ENCODE data around the gene CCT3. TPM values are rescaled to one million over a fixed set of nuclear protein-coding genes. Genes with fewer than 3 reads are reported as not detected.
"Not testable (repeated sequence)": the region's sequence is repeated elsewhere in the genome, so short reads cannot be mapped to it uniquely, and the experiment has no call there.

Gene CCT3
- total RNA-seq, 1 donor = 119 TPM

DNA sequence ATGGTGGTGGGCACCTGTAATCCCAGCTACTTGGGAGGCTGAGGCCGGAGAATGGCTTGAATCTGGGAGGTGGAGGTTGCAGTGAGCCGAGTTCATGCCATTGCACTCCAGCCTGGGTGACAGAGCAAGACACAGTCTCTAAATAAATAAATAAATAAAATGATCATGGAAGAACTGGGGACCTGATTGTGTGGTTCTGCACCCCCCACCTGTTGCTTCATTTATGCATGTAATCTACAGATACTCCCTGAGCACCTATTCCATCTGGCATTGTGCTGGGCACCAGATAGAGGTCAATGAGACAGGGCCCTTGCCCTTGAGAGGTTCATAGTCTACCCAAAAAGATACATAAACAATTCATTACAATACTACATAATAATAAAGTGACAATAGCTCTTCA is 19.9 kb upstream of the CCT3 start:
- Histone ChIP-seq H3K4me3 (ENCODE audit: low read length) (no peak overlapping the region), H3K9me3 (ENCODE audit: low read depth, low read length) (no peaks in the 10 kb centered on the region), H3K27me3 (ENCODE audit: insufficient read depth, low read length) (peaks cover 4% of the 10 kb centered on the region), H3K4me1 (ENCODE audit: insufficient read depth, low read length) (peaks cover 6% of the 10 kb centered on the region)

DNA sequence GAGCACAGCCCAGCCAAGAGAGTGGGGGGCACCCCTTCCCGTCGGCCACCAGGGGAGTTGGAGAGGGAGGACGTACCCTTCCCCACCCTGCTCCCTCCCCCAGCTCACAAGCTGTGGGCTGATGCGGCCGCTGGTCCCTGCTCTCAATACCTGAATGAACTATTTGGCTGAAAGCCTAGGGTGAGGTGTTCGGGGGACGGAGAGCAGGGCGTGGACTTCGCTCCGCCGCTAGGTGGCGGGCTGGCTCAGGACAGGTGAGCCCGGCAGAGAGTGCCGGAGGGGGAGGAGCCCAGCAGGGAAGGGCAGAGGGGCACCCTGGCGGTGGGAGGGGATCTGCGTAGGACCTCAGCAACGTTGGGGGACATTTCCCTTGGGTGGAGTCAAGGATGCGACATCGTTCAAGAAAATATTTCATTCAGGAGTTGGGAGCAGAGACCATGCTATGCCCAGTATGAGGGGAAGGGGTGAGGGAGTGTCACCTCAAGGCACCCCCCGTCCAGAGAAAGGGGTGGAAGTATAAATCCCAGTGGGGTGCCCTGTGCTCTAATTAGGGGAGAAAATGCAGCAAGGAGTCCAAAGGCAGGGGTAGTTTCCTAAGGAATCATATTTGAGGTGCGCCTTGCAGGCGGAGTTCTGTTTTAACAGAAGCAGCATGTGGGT is 18.9 kb upstream of the CCT3 start:
- Histone ChIP-seq H3K4me3 (ENCODE audit: low read length) (no peak overlapping the region), H3K27me3 (ENCODE audit: insufficient read depth, low read length) (peaks cover 4% of the 10 kb centered on the region), H3K9me3 (ENCODE audit: low read depth, low read length) (no peaks in the 10 kb centered on the region), H3K4me1 (ENCODE audit: insufficient read depth, low read length) (peaks cover 6% of the 10 kb centered on the region)

DNA sequence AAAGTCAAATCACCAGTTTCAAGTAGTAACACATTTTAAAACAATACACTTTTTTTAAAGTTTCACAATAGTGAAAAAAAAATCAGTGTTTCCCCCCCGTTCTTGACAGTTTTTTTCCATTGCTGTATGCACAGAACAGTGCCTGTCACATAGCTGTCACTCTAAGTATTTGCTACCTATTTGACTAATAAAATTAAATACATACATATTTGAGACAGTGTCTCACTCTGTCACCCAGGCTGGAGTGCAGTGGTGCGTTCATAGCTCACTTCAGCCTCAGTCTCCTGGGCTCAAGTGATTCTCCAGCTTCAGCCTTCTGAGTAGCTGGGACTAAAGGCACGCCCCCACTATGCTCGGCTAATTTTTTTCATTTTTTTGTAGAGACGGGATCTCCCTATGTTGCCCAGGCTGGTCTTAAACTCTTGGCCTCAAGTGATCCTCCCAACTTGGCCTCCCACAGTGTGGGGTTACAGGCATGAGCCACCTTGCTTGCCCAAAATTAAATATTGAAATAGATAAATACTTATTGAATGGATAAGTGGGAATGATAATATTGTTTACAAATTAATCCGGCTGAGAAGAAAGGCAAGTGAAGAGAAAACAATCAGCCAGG is 18.3 kb upstream of the CCT3 start:
- H3K4me1 ChIP-seq (ENCODE audit: insufficient read depth, low read length) = peaks cover 6% of the 10 kb centered on the region
- H3K4me3 ChIP-seq (ENCODE audit: low read length) = no peak overlapping the region
- H3K27me3 ChIP-seq (ENCODE audit: insufficient read depth, low read length) = peaks cover 4% of the 10 kb centered on the region

DNA sequence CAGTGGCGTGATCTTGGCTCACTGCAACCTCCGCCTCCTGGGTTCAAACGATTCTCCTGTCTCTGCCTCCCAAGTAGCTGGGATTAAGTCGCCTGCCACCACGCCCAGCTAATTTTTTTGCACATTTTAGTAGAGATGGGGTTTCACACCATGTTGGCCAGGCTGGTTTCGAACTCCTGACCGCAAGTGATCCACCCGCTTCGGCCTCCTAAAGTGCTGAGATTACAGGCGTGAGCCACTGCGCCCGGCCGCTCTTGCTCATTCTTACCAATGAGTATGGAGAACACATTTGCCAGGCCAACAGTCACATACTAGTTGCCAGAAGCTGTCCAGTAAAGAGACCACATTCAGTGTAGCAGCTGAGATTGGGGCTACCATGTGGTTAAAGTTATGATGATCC is 14.4 kb upstream of the CCT3 start:
- H3K4me3 ChIP-seq (ENCODE audit: low read length); H3K4me1 ChIP-seq (ENCODE audit: insufficient read depth, low read length); H3K9me3 ChIP-seq (ENCODE audit: low read depth, low read length); H3K27me3 ChIP-seq (ENCODE audit: insufficient read depth, low read length): not testable (repeated sequence)

More for the DNA sequence above, 18.3 kb upstream of the CCT3 start:
- H3K9me3 ChIP-seq (ENCODE audit: low read depth, low read length) = no peaks in the 10 kb centered on the region

DNA sequence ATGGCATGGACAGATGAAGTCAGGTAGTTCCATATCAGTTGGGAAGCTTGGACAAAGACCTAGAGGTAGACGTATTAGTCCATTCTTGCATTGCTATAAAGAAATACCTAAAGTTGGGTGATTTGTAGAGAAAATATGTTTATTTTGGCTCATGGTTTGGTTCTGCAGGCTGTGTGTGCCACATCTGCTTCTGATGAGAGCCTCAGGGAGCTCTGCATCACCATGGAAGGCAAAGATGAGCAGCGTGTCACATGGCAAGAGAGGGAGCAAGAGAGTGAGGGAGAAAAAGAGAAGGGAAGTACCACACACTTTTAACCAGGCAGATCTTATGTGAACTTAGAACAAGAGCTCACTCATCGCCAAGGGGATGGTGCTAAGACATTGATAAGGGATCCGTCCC is 9.2 kb upstream of the CCT3 start:
- Histone ChIP-seq H3K4me3 (ENCODE audit: low read length) (no peak overlapping the region), H3K9me3 (ENCODE audit: low read depth, low read length) (no peaks in the 10 kb centered on the region), H3K27me3 (ENCODE audit: insufficient read depth, low read length) (peaks cover 3% of the 10 kb centered on the region), H3K4me1 (ENCODE audit: insufficient read depth, low read length) (no peaks in the 10 kb centered on the region)

DNA sequence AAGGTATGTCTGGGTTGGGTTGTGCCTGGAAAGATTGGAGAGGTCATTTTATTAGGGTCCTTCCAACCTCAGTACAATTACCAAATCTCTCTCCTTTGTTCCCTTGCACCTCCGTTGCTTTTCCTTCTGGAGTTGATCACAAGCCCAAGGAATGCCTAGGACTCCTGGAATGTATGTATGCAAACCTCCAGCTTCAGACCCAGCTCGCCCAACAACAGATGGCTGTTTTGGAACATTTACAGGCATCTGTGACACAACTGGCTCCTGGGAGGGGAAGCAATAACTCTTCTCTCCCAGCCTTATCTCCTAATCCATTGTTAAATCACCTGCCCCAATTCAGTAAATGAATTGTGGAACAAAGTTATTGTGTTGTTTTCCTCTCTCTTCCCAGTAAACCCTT is 8.5 kb upstream of the CCT3 start:
- H3K4me3 ChIP-seq (ENCODE audit: low read length) = no peak overlapping the region
- H3K4me1 ChIP-seq (ENCODE audit: insufficient read depth, low read length) = no peaks in the 10 kb centered on the region
- peaks cover 3% of the 10 kb centered on the region for H3K27me3 ChIP-seq (ENCODE audit: insufficient read depth, low read length)
- no peaks in the 10 kb centered on the region for H3K9me3 ChIP-seq (ENCODE audit: low read depth, low read length)

DNA sequence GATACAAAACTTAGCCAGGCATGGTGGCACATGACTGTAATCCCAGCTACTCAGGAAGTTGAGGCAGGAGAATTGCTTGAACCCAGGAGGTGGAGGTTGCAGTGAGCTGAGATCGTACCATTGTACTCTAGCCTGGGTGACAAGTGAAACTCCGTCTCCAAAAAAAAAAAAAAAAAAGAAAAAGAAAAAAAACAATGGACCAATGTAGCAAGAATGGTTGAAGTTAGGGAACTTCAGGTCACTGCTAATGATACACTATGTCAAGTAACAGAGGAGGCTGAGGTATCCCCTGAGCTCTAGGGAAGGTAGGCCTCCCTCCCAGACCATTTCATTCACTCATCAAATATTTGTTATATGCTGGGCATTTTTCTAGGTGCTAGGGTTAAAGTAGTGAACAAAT is 7.9 kb upstream of the CCT3 start:
- H3K4me1 ChIP-seq (ENCODE audit: insufficient read depth, low read length); H3K27me3 ChIP-seq (ENCODE audit: insufficient read depth, low read length); H3K9me3 ChIP-seq (ENCODE audit: low read depth, low read length); H3K4me3 ChIP-seq (ENCODE audit: low read length): not testable (repeated sequence)

DNA sequence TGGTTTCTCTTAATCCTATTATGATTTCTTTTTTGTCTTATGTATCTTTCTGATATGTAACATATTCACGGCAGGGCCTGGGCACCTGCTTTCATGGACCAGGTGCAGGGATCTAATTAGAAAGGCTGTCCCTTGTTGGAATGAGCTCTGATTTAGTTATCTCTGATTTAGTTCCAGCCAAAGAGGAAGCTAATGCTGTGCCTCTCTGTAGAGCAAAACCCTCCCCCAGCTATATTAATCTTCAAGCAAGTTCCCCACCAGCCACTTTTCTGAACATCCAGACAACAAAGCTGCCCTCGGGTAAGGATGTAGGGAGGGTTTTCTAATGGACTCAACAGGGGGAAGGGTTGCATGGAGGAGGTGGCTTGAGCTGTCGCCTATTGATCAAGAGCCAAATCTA is 6.3 kb upstream of the CCT3 start:
- H3K9me3 ChIP-seq (ENCODE audit: low read depth, low read length) = no peaks in the 10 kb centered on the region
- H3K4me3 ChIP-seq (ENCODE audit: low read length) = no peak overlapping the region
- no peaks in the 10 kb centered on the region for H3K4me1 ChIP-seq (ENCODE audit: insufficient read depth, low read length)
- no peaks in the 10 kb centered on the region for H3K27me3 ChIP-seq (ENCODE audit: insufficient read depth, low read length)

DNA sequence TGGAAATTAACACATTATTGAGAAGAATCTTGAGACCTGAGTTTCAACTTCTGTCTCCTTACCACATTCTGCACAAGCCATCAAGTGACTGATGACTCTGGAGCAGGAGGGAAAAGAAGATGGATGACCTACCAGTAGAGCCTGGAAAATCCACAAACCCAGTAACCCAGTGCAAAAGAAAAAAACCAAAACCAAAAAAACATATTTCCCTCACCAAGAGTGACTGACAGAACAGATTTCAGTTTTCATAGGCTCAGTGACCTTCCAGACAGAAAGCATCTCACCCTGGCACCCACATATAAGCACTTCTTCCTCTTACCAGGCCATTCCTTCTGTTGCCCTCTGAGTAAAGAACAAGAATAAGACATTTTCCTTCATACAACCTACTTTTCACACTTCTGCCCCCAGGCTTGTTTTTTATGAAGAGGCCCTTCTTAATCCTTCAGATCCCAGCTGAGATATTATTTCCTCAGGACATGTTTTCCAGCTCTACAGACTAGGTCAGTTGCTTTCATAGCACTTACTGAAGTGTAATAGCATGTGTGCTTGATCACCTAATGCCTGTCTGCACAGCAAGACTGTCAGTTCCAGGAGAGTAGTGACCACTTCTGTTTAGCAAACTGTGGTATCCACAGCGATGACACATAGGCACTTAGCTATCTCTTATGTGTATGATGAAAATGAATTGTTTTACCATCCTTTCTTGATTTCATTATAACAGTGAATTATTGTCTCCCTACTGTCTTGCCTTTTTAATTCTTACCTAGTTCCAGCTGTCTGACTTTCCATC is 4.3 kb upstream of the CCT3 start:
- Histone ChIP-seq H3K4me3 (ENCODE audit: low read length) (no peak overlapping the region), H3K27me3 (ENCODE audit: insufficient read depth, low read length) (no peaks in the 10 kb centered on the region), H3K4me1 (ENCODE audit: insufficient read depth, low read length) (peaks cover 4% of the 10 kb centered on the region), H3K9me3 (ENCODE audit: low read depth, low read length) (no peaks in the 10 kb centered on the region)

DNA sequence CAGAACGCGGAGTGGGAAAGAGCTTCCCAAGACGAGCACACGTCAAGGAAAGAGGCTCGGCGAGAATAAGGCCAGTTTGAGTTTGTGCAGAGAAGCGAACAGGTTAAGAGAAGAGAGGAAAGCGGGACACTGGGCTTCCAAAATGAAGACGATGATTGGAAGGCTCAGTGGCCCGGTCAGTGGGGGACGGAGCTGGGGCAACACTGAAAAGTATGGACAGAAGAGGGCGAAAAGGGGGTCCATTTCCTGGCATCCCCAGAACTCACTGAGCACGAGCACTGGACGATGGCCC is 258 bp downstream of the CCT3 start:
- H3K27me3 ChIP-seq (ENCODE audit: insufficient read depth, low read length) = no peaks in the 10 kb centered on the region
- peak overlapping the region; percentile 82 for H3K4me3 ChIP-seq (ENCODE audit: low read length)
- H3K9me3 ChIP-seq (ENCODE audit: low read depth, low read length) = no peaks in the 10 kb centered on the region
- peaks cover 17% of the 10 kb centered on the region for H3K4me1 ChIP-seq (ENCODE audit: insufficient read depth, low read length)

DNA sequence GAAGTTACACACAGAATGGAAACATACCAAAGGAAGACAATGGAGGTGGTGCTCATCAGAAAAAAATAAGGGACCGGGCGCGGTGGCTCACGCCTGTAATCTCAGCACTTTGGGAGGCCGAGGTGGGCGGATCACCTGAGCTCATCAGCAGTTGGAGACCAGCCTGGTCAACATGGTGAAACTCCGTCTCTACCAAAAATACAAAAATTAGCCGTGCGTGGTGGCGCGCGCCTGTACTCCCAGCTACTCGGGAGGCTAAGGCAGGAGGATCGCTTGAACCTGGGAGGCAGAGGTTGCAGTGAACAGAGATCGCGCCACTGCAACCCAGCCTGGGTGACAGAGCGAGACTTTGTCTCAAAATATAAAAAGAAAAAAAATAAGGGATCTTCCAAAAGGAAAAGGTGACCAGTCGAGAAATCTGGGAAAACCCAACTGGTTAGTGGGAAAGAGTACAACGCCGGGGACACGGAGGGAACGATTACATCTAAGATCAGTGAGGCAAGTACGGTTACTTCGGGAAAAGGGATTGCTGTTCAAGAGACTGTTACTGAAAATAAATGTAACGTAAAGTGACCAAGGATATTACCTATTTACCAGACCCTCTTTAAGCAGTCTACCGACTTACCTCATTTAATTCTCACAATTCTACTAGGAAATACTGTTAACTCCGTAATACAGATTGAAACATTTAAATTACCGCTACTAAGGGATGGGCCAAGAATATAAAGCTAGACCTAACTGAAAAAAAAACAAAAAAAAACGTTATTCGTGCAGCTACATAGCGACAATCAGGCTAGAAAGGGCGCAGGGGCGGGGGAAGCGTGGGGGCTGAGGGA is 822 bp downstream of the CCT3 start:
- Histone ChIP-seq H3K27me3 (ENCODE audit: insufficient read depth, low read length) (no peaks in the 10 kb centered on the region), H3K9me3 (ENCODE audit: low read depth, low read length) (no peaks in the 10 kb centered on the region), H3K4me3 (ENCODE audit: low read length) (peak overlapping the region; percentile 82), H3K4me1 (ENCODE audit: insufficient read depth, low read length) (peaks cover 17% of the 10 kb centered on the region)

DNA sequence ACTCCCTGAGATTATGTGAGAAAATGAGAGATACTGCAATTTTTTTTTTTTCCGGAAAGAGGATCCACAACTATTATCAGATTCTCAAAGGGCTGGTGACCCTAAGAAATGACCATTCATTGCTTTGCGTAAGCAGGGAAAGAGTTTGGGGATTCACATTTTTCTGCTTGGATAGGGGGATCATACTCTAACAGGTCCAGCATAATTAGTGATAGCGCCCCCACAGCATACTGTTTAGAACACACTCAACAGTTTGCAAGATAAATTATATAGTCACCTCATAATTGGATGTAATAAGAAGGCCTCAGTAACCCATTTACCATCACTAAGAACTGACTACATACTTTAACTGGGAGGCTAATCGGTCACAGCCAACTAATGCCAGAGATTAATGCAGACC is 1.9 kb downstream of the CCT3 start:
- Histone ChIP-seq H3K9me3 (ENCODE audit: low read depth, low read length) (no peaks in the 10 kb centered on the region), H3K4me1 (ENCODE audit: insufficient read depth, low read length) (peaks cover 17% of the 10 kb centered on the region), H3K4me3 (ENCODE audit: low read length) (no peak overlapping the region), H3K27me3 (ENCODE audit: insufficient read depth, low read length) (no peaks in the 10 kb centered on the region)

DNA sequence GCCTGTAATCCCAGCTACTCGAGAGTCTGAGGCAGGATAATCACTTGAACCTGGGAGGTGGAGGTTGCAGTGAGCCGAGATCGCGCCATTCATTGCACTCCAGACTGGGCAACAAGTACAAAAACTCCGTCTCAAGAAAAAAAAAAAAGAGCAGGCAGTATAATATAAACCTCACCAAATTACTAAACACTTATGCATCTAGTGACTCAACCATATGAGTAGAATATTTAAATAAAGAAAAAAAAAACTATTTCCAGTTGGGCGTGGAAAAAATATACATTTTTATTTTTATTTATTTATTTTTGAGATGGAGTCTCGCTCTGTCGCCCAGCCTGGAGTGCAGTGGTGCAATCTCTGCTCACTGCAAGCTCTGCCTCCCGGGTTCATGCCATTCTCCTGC is 14.9 kb downstream of the CCT3 start:
- not testable (repeated sequence) for H3K9me3 ChIP-seq (ENCODE audit: low read depth, low read length); H3K4me3 ChIP-seq (ENCODE audit: low read length); H3K27me3 ChIP-seq (ENCODE audit: insufficient read depth, low read length); H3K4me1 ChIP-seq (ENCODE audit: insufficient read depth, low read length)

DNA sequence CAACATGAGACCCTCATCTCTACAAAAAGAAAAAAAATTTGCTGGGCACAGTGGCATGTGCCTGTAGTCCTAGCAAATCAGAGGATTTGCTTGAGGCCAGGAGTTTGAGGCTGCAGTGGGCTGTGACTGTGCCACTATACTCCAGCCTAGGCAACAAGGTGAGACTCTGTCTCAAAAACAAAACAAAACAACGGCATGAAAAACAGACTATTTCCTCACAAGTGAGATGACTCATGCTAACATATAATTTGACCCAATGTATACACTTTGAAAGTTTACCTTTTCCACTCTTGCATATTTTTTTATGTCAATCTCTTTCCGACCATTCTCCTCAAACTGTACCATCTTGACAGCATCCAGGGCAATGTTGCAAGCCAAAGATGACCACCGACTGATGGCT is 17.5 kb downstream of the CCT3 start:
- Histone ChIP-seq H3K9me3 (ENCODE audit: low read depth, low read length) (no peaks in the 10 kb centered on the region), H3K4me3 (ENCODE audit: low read length) (no peak overlapping the region), H3K4me1 (ENCODE audit: insufficient read depth, low read length) (no peaks in the 10 kb centered on the region), H3K27me3 (ENCODE audit: insufficient read depth, low read length) (no peaks in the 10 kb centered on the region)

DNA sequence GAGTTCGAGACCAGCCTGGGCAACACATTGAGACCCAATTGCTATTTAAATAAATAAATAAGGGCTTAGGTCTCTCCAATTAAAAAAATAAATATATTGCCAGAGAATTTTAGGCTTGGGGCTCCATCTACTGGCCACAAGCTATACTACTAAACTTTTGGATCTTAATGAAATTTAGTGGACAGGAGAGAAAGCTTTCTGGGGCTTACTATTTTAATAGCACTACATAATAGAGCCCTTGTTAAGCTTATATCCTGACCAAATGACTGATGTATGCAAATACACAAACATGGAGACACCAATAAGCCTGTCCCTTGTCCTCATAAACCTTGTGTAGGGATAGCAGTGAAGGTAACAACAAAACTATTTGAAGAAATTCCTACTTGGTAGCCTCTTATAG is 18.4 kb downstream of the CCT3 start:
- Histone ChIP-seq H3K9me3 (ENCODE audit: low read depth, low read length) (no peaks in the 10 kb centered on the region), H3K27me3 (ENCODE audit: insufficient read depth, low read length) (no peaks in the 10 kb centered on the region), H3K4me3 (ENCODE audit: low read length) (no peak overlapping the region), H3K4me1 (ENCODE audit: insufficient read depth, low read length) (no peaks in the 10 kb centered on the region)

All from mononuclear cell (primary cell).